Natural killer cell treated with Interleukin-12 subunit alpha and Interleukin-12 subunit beta and Interleukin-15 and Interleukin-18, amount 100 ng/mL, for 72 hours (primary cell): ENCODE data around the gene GATA1. TPM values are rescaled to one million over a fixed set of nuclear protein-coding genes. Genes with fewer than 3 reads are reported as not detected.
A peak's percentile ranks its signal among the peaks of the same experiment; 100 is the strongest.
"Not testable (repeated sequence)": the region's sequence is repeated elsewhere in the genome, so short reads cannot be mapped to it uniquely, and the experiment has no call there.

ENCODE experiments used
- ATAC-seq, 2 donors: fragments of 150-1000 bp; cut with Tn5 transposase in 1 of 2; sonication (Bioruptor Pico), chemical (Tn5 transposase) in 1 of 2; 2 replicates each; pipeline ENCODE4 v1.10.0; 2021
- DNase-seq: peaks from one replicate; pipeline ENCODE4 v3.0.0; 2022; ENCODE audit warnings: low spot score
- H3K27ac Mint-ChIP-seq, 2 donors: 1 replicate in 1 of 2; 2 replicates in 1 of 2; pipeline ENCODE4 v1.8.0; 2022; ENCODE audit warnings: mixed read lengths in 2 of 2, mild to moderate bottlenecking in 1 of 2, moderate library complexity in 1 of 2
- H3K27me3 Mint-ChIP-seq, 2 donors: 1 replicate in 1 of 2; 2 replicates in 1 of 2; pipeline ENCODE4 v1.8.0; 2022; ENCODE audit warnings: mixed read lengths in 2 of 2
- H3K36me3 Mint-ChIP-seq: one replicate; pipeline ENCODE4 v1.8.0; 2022; ENCODE audit warnings: mixed read lengths
- H3K4me1 Mint-ChIP-seq, 2 donors: 1 replicate in 1 of 2; 2 replicates in 1 of 2; pipeline ENCODE4 v1.8.0; 2022; ENCODE audit warnings: low read depth in 2 of 2, mixed read lengths in 2 of 2, mild to moderate bottlenecking in 1 of 2
- H3K4me3 Mint-ChIP-seq: one replicate; pipeline ENCODE4 v1.8.0; 2022; ENCODE audit warnings: mixed read lengths
- H3K9me3 Mint-ChIP-seq: 2 replicates; pipeline ENCODE4 v1.8.0; 2022; ENCODE audit warnings: mixed read lengths
- total RNA-seq, 2 donors: library from RNA; stranded (reverse); gene quantifications; one replicate each; pipeline ENCODE4 v1.2.3, GENCODE V29; 2022

GATA1 gene
- total RNA-seq, 2 donors from 2014 or later: 0.73 TPM; not detected in 1

GRCh38 chrX:48806081-48806480 lies 19.7 kb downstream of the GATA1 start:
- H3K27me3 Mint-ChIP-seq: peaks cover 0 to 8% of the 10 kb centered on the region in 2 donors
- no peak for DNase-seq
- peak overlapping the region in 1 of 2 donors; percentile 14 for H3K27ac Mint-ChIP-seq
- peaks cover 6% of the 10 kb centered on the region for H3K36me3 Mint-ChIP-seq
- no peak overlapping the region for H3K4me3 Mint-ChIP-seq
- no peaks in the 10 kb centered on the region for H3K9me3 Mint-ChIP-seq
- H3K4me1 Mint-ChIP-seq: peaks cover 9 to 15% of the 10 kb centered on the region in 2 donors
- ATAC-seq: no peak

- Mint-ChIP-seq H3K4me3 (no peak overlapping the region), H3K27me3 (peaks cover 0 to 2% of the 10 kb centered on the region in 2 donors), H3K27ac (peak overlapping the region in 1 of 2 donors; percentile 54), H3K36me3 (no peaks in the 10 kb centered on the region), H3K9me3 (no peaks in the 10 kb centered on the region), H3K4me1 (peaks cover 0 to under 1% of the 10 kb centered on the region in 2 donors)
- DNase-seq (no peak), ATAC-seq (no peak)
These were observed 27.3 kb downstream of the GATA1 start for GRCh38 chrX:48813644-48814043.

GRCh38 chrX:48814722-48815121 lies 28.3 kb downstream of the GATA1 start:
- peak; percentile 44 for DNase-seq
- Mint-ChIP-seq H3K9me3 (no peaks in the 10 kb centered on the region), H3K4me3 (no peak overlapping the region), H3K27me3 (peaks cover 0 to 2% of the 10 kb centered on the region in 2 donors), H3K27ac (no peak overlapping the region), H3K4me1 (peaks cover 0 to 3% of the 10 kb centered on the region in 2 donors), H3K36me3 (no peaks in the 10 kb centered on the region)
- ATAC-seq: no peak

- H3K4me1 Mint-ChIP-seq: peaks cover 0 to 3% of the 10 kb centered on the region in 2 donors
- no peak for ATAC-seq
- H3K27ac Mint-ChIP-seq: no peak overlapping the region
- DNase-seq: peak; percentile 58
- H3K4me3 Mint-ChIP-seq: no peak overlapping the region
- no peaks in the 10 kb centered on the region for H3K36me3 Mint-ChIP-seq
- H3K27me3 Mint-ChIP-seq: peaks cover 0 to 2% of the 10 kb centered on the region in 2 donors
- H3K9me3 Mint-ChIP-seq: no peaks in the 10 kb centered on the region
These were observed 28.9 kb downstream of the GATA1 start for GRCh38 chrX:48815266-48815665.

GRCh38 chrX:48816014-48816810 lies 29.8 kb downstream of the GATA1 start:
- peak; percentile 55 for DNase-seq
- no peaks in the 10 kb centered on the region for H3K36me3 Mint-ChIP-seq

GRCh38 chrX:48818098-48818497 lies 31.7 kb downstream of the GATA1 start:
- ATAC-seq (no peak), DNase-seq (peak; percentile 49)
- H3K36me3 Mint-ChIP-seq: no peaks in the 10 kb centered on the region
- H3K4me3 Mint-ChIP-seq: no peak overlapping the region
- H3K4me1 Mint-ChIP-seq: peaks cover 0 to 3% of the 10 kb centered on the region in 2 donors
- no peaks in the 10 kb centered on the region for H3K9me3 Mint-ChIP-seq
- H3K27ac Mint-ChIP-seq: no peak overlapping the region
- no peaks in the 10 kb centered on the region for H3K27me3 Mint-ChIP-seq

More at GRCh38 chrX:48816014-48816810, 29.8 kb downstream of the GATA1 start:
- ATAC-seq: no peak
- no peak overlapping the region for H3K27ac Mint-ChIP-seq
- H3K4me1 Mint-ChIP-seq: peaks cover 0 to 3% of the 10 kb centered on the region in 2 donors
- no peak overlapping the region for H3K4me3 Mint-ChIP-seq
- no peaks in the 10 kb centered on the region for H3K9me3 Mint-ChIP-seq
- H3K27me3 Mint-ChIP-seq: peaks cover 0 to 2% of the 10 kb centered on the region in 2 donors

GRCh38 chrX:48818866-48819265 lies 32.5 kb downstream of the GATA1 start:
- DNase-seq (peak; percentile 55), ATAC-seq (no peak)
- no peaks in the 10 kb centered on the region for H3K27me3 Mint-ChIP-seq
- no peaks in the 10 kb centered on the region for H3K36me3 Mint-ChIP-seq
- H3K27ac Mint-ChIP-seq: no peak overlapping the region
- H3K4me1 Mint-ChIP-seq: peaks cover 0 to 3% of the 10 kb centered on the region in 2 donors
- H3K9me3 Mint-ChIP-seq: no peaks in the 10 kb centered on the region
- H3K4me3 Mint-ChIP-seq: no peak overlapping the region

- not testable (repeated sequence) for H3K4me1 Mint-ChIP-seq, ATAC-seq, H3K27me3 Mint-ChIP-seq, H3K9me3 Mint-ChIP-seq, H3K27ac Mint-ChIP-seq, H3K36me3 Mint-ChIP-seq, H3K4me3 Mint-ChIP-seq
- peak; percentile 8 for DNase-seq
These were observed 33.0 kb downstream of the GATA1 start for GRCh38 chrX:48819394-48819793.

- Mint-ChIP-seq H3K27ac (no peak overlapping the region), H3K9me3 (no peaks in the 10 kb centered on the region), H3K4me3 (no peak overlapping the region), H3K27me3 (peaks cover 0 to 7% of the 10 kb centered on the region in 2 donors), H3K4me1 (peaks cover 0 to 10% of the 10 kb centered on the region in 2 donors), H3K36me3 (no peaks in the 10 kb centered on the region)
- peak; percentile 56 for DNase-seq
- ATAC-seq: no peak
These were observed 36.7 kb downstream of the GATA1 start for GRCh38 chrX:48823053-48823452.

- Mint-ChIP-seq H3K27me3 (peaks cover 0 to 11% of the 10 kb centered on the region in 2 donors), H3K4me3 (no peak overlapping the region), H3K4me1 (peaks cover 0 to 7% of the 10 kb centered on the region in 2 donors), H3K9me3 (no peaks in the 10 kb centered on the region), H3K27ac (no peak overlapping the region), H3K36me3 (no peaks in the 10 kb centered on the region)
- DNase-seq (peak; percentile 40), ATAC-seq (no peak)
These were observed 37.7 kb downstream of the GATA1 start for GRCh38 chrX:48824066-48824465.

- Mint-ChIP-seq H3K27me3 (peaks cover 7 to 15% of the 10 kb centered on the region in 2 donors), H3K36me3 (no peaks in the 10 kb centered on the region), H3K27ac (peak within 1 kb of the TSS in 1 of 2 donors; percentile 66), H3K9me3 (no peaks in the 10 kb centered on the region), H3K4me3 (peak within 1 kb of the TSS; percentile 27), H3K4me1 (peaks cover 0 to 7% of the 10 kb centered on the region in 2 donors)
- DNase-seq: peak; percentile 57
- ATAC-seq: no peak
These were observed 39.9 kb downstream of the GATA1 start, which contains the start of gene ERAS for GRCh38 chrX:48826135-48826875. TSS of gene ERAS (plus strand) at chrX:48826513. CDS start at chrX:48829124, 2,611 bp downstream.

- Mint-ChIP-seq H3K4me3 (peak overlapping the region; percentile 15), H3K4me1 (peaks cover 0 to 7% of the 10 kb centered on the region in 2 donors)
These were observed 40.7 kb downstream of the GATA1 start for GRCh38 chrX:48826876-48827653.

GRCh38 chrX:48827654-48827968 lies 41.2 kb downstream of the GATA1 start:
- ATAC-seq (no peak), DNase-seq (no peak)
- Mint-ChIP-seq H3K4me3 (peak overlapping the region; percentile 15), H3K27ac (peak overlapping the region in 1 of 2 donors; percentile 66), H3K4me1 (peaks cover 0 to 7% of the 10 kb centered on the region in 2 donors), H3K27me3 (peaks cover 10 to 18% of the 10 kb centered on the region in 2 donors), H3K36me3 (no peaks in the 10 kb centered on the region), H3K9me3 (no peaks in the 10 kb centered on the region)

More at GRCh38 chrX:48826876-48827653, 40.7 kb downstream of the GATA1 start:
- Mint-ChIP-seq H3K27ac (peak overlapping the region in 1 of 2 donors; percentile 66), H3K9me3 (no peaks in the 10 kb centered on the region), H3K36me3 (no peaks in the 10 kb centered on the region), H3K27me3 (peaks cover 7 to 15% of the 10 kb centered on the region in 2 donors)
- ATAC-seq (no peak), DNase-seq (peak; percentile 51)
